ENCODE measurements around the gene PBRM1.
A peak's percentile ranks its signal among the peaks of the same experiment; 100 is the strongest.

Gene PBRM1

GRCh38 chr3:52532517-52532837 is 153.2 kb downstream of the PBRM1 start:
- Histone ChIP-seq H3K9ac (no peak overlapping the region), H3K79me2 (no peaks in the 10 kb centered on the region), H2AFZ (no peak overlapping the region), H3K9me3 (ENCODE audit: control insufficient read depth, low read length) (no peaks in the 10 kb centered on the region), H3K36me3 (ENCODE audit: control insufficient read depth, insufficient read depth, low read length) (no peaks in the 10 kb centered on the region), H3K27ac (no peak overlapping the region), H3K27me3 (ENCODE audit: control insufficient read depth, insufficient read depth, low read length) (no peaks in the 10 kb centered on the region), H3K4me1 (peaks cover 10% of the 10 kb centered on the region), H3K4me3 (ENCODE audit: low read depth, low read length) (peak overlapping the region; percentile 5), H3K4me2 (ENCODE audit: low read length) (peak overlapping the region; percentile 74)
- TF ChIP-seq CTCF (IDR thresholded peaks at IDR 0.05): no peak

GRCh38 chr3:52531860-52532516 is 153.7 kb downstream of the PBRM1 start:
- H3K27ac ChIP-seq: no peak overlapping the region
- H3K36me3 ChIP-seq (ENCODE audit: control insufficient read depth, insufficient read depth, low read length): no peaks in the 10 kb centered on the region
- no peak for TF ChIP-seq CTCF (IDR thresholded peaks at IDR 0.05)
- H3K9me3 ChIP-seq (ENCODE audit: control insufficient read depth, low read length): no peaks in the 10 kb centered on the region
- no peak overlapping the region for H3K4me3 ChIP-seq (ENCODE audit: low read depth, low read length)
- no peak overlapping the region for H3K9ac ChIP-seq
- H3K79me2 ChIP-seq: no peaks in the 10 kb centered on the region
- peak overlapping the region; percentile 74 for H3K4me2 ChIP-seq (ENCODE audit: low read length)
- H2AFZ ChIP-seq: no peak overlapping the region
- peaks cover 8% of the 10 kb centered on the region for H3K4me1 ChIP-seq
- H3K27me3 ChIP-seq (ENCODE audit: control insufficient read depth, insufficient read depth, low read length): no peaks in the 10 kb centered on the region

- Histone ChIP-seq H2AFZ (no peak overlapping the region), H3K4me2 (ENCODE audit: low read length) (no peak overlapping the region), H3K36me3 (ENCODE audit: control insufficient read depth, insufficient read depth, low read length) (no peaks in the 10 kb centered on the region), H3K9me3 (ENCODE audit: control insufficient read depth, low read length) (no peaks in the 10 kb centered on the region), H3K4me3 (ENCODE audit: low read depth, low read length) (no peak overlapping the region), H3K9ac (no peak overlapping the region), H3K27me3 (ENCODE audit: control insufficient read depth, insufficient read depth, low read length) (no peaks in the 10 kb centered on the region), H3K4me1 (peaks cover 7% of the 10 kb centered on the region), H3K27ac (no peak overlapping the region), H3K79me2 (no peaks in the 10 kb centered on the region)
- no peak for TF ChIP-seq CTCF (IDR thresholded peaks at IDR 0.05)
Measured at GRCh38 chr3:52530918-52531826, 154.5 kb downstream of the PBRM1 start.

GRCh38 chr3:52529376-52530333 is 156.1 kb downstream of the PBRM1 start:
- H2AFZ ChIP-seq: peak overlapping the region; percentile 38
- no peak overlapping the region for H3K4me3 ChIP-seq (ENCODE audit: low read depth, low read length)
- no peak overlapping the region for H3K4me2 ChIP-seq (ENCODE audit: low read length)
- H3K79me2 ChIP-seq: no peaks in the 10 kb centered on the region
- TF ChIP-seq CTCF (IDR thresholded peaks at IDR 0.05): no peak
- no peak overlapping the region for H3K27ac ChIP-seq
- H3K4me1 ChIP-seq: peaks cover 4% of the 10 kb centered on the region
- no peaks in the 10 kb centered on the region for H3K36me3 ChIP-seq (ENCODE audit: control insufficient read depth, insufficient read depth, low read length)
- no peaks in the 10 kb centered on the region for H3K27me3 ChIP-seq (ENCODE audit: control insufficient read depth, insufficient read depth, low read length)
- H3K9ac ChIP-seq: no peak overlapping the region
- no peaks in the 10 kb centered on the region for H3K9me3 ChIP-seq (ENCODE audit: control insufficient read depth, low read length)

All from parathyroid adenoma (tissue), 2 donors.